Neural progenitor cell (in vitro differentiated cells): ENCODE results near the gene PIK3R4. TPM values are rescaled to one million over a fixed set of nuclear protein-coding genes. Genes with fewer than 3 reads are reported as not detected.

Experiments used
- DNase-seq: peaks from one replicate; pipeline ENCODE4 v3.0.0-alpha.2; 2016; ENCODE audit warnings: low spot score
- H2AFZ ChIP-seq: fragments of 200-600 bp; sonication (generic); replicated peaks from 2 replicates; pipeline ENCODE4 v1.6.1; 2016; ENCODE audit warnings: antibody characterized with exemption
- H3F3A ChIP-seq: fragments of 200-600 bp; sonication (generic); 2 replicates; pipeline ENCODE4 v1.6.1; 2016; ENCODE audit warnings: antibody characterized with exemption, low read depth
- H3K27ac ChIP-seq: fragments of 200-600 bp; sonication (generic); 2 replicates; pipeline ENCODE4 v1.5.1; 2016; ENCODE audit warnings: mild to moderate bottlenecking
- H3K27me3 ChIP-seq: fragments of 200-600 bp; sonication (generic); 2 replicates; pipeline ENCODE4 v1.6.1; 2016; ENCODE audit warnings: mild to moderate bottlenecking, moderate library complexity
- H3K36me3 ChIP-seq: fragments of 200-600 bp; sonication (generic); 2 replicates; pipeline ENCODE4 v1.5.1; 2016
- H3K4me1 ChIP-seq: fragments of 200-600 bp; sonication (generic); 2 replicates; pipeline ENCODE4 v1.6.1; 2016; ENCODE audit warnings: mixed run types
- H3K4me2 ChIP-seq: fragments of 200-600 bp; sonication (generic); 2 replicates; pipeline ENCODE4 v1.6.1; 2016
- H3K4me3 ChIP-seq: fragments of 200-600 bp; sonication (generic); 2 replicates; pipeline ENCODE4 v1.5.1; 2016
- H3K79me2 ChIP-seq: fragments of 200-600 bp; sonication (generic); 2 replicates; pipeline ENCODE4 v1.6.1; 2016; ENCODE audit warnings: low read depth
- H3K9ac ChIP-seq: fragments of 200-600 bp; sonication (generic); 2 replicates; pipeline ENCODE4 v1.6.1; 2016
- H3K9me3 ChIP-seq: fragments of 200-600 bp; sonication (generic); 2 replicates; pipeline ENCODE4 v1.5.1; 2016; ENCODE audit warnings: low read depth
- H4K20me1 ChIP-seq: fragments of 200-600 bp; sonication (generic); 2 replicates; pipeline ENCODE4 v1.6.1; 2016; ENCODE audit warnings: low read depth
- H3K27ac Mint-ChIP-seq: 3 replicates; pipeline ENCODE4 v1.8.0; 2021; ENCODE audit warnings: mixed read lengths
- H3K27me3 Mint-ChIP-seq: 2 replicates; pipeline ENCODE4 v1.8.0; 2022; ENCODE audit warnings: low read depth, mild to moderate bottlenecking, inconsistent platforms, moderate library complexity, mixed read lengths; ENCODE audit not compliant: insufficient read depth
- H3K36me3 Mint-ChIP-seq: 3 replicates; pipeline ENCODE4 v1.8.0; 2021; ENCODE audit warnings: mixed read lengths
- H3K4me1 Mint-ChIP-seq: 3 replicates; pipeline ENCODE4 v1.8.0; 2021; ENCODE audit warnings: mixed read lengths
- H3K4me3 Mint-ChIP-seq: 3 replicates; pipeline ENCODE4 v1.8.0; 2021; ENCODE audit warnings: mild to moderate bottlenecking, moderate library complexity, mixed read lengths
- H3K9me3 Mint-ChIP-seq: 3 replicates; pipeline ENCODE4 v1.8.0; 2020; ENCODE audit warnings: mixed read lengths
- EZH2 ChIP-seq: fragments of 200-600 bp; sonication (generic); IDR thresholded peaks from 2 replicates; pipeline ENCODE4 v1.6.1; 2017; ENCODE audit warnings: antibody characterized with exemption, mild to moderate bottlenecking, moderate library complexity
- EZH2phosphoT487 ChIP-seq: fragments of 200-600 bp; sonication (generic); IDR thresholded peaks from 2 replicates; pipeline ENCODE4 v1.6.1; 2017; ENCODE audit warnings: antibody characterized with exemption
- total RNA-seq: library from RNA; depleted of rRNA; stranded (reverse); fragments of >200 nt; gene quantifications from 2 replicates; pipeline ENCODE4 v1.2.3, GENCODE V29; 2015; ENCODE audit warnings: low replicate concordance
- TF ChIP-seq, protein P1 (sequence below): fragments of 200-600 bp; sonication (generic); IDR thresholded peaks from 2 replicates; pipeline ENCODE4 v1.5.1; 2017; ENCODE audit warnings: antibody characterized with exemption, mild to moderate bottlenecking

The PIK3R4 gene
- total RNA-seq, 1 donor from 2014 or later: 65.8 TPM

DNA sequence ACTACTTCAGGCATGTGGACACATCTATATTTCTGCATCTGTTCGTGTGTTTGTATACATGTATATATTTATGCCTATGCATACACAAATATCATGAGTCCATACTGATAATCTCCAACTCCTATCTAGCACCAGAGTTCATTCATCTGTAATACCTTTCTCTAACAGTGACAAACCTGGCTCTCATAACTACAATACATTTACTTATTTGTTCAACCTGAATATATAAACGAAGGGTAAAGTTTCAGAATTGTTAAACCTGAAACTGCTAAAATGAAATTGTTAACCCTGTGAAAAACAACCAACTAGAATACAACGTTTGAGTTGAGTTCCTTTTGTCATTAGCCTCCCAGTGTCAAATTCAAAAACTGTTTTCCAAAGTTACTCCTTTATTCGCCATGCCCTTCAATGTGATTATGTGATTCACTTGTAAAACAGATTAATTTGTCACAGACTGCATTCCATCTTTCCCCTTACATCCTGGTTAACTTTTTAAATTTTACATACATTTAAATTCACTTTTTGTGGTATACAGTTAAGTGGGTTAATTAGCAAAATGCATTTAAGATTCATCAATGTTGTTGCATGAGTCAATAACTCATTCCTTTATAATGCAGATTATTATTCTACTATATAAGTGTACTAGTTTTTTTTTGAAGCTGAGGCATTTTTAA, 58.5 kb downstream of the PIK3R4 start:
- Histone ChIP-seq H4K20me1 (peaks cover 3% of the 10 kb centered on the region), H3K79me2 (no peaks in the 10 kb centered on the region), H3F3A (no peaks in the 10 kb centered on the region), H3K4me1 (peaks cover 9% of the 10 kb centered on the region), H3K27ac (no peak overlapping the region), H3K9ac (no peak overlapping the region), H3K36me3 (peaks cover 4% of the 10 kb centered on the region), H2AFZ (no peak overlapping the region), H3K4me3 (no peak overlapping the region), H3K9me3 (no peaks in the 10 kb centered on the region), H3K27me3 (no peaks in the 10 kb centered on the region), H3K4me2 (no peak overlapping the region)
- Mint-ChIP-seq H3K4me1 (no peaks in the 10 kb centered on the region), H3K4me3 (no peak overlapping the region), H3K36me3 (peaks cover 13% of the 10 kb centered on the region), H3K27ac (no peak overlapping the region), H3K9me3 (no peaks in the 10 kb centered on the region), H3K27me3 (no peaks in the 10 kb centered on the region)
- TF ChIP-seq, protein P1, sequence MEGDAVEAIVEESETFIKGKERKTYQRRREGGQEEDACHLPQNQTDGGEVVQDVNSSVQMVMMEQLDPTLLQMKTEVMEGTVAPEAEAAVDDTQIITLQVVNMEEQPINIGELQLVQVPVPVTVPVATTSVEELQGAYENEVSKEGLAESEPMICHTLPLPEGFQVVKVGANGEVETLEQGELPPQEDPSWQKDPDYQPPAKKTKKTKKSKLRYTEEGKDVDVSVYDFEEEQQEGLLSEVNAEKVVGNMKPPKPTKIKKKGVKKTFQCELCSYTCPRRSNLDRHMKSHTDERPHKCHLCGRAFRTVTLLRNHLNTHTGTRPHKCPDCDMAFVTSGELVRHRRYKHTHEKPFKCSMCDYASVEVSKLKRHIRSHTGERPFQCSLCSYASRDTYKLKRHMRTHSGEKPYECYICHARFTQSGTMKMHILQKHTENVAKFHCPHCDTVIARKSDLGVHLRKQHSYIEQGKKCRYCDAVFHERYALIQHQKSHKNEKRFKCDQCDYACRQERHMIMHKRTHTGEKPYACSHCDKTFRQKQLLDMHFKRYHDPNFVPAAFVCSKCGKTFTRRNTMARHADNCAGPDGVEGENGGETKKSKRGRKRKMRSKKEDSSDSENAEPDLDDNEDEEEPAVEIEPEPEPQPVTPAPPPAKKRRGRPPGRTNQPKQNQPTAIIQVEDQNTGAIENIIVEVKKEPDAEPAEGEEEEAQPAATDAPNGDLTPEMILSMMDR: no peak
- TF ChIP-seq EZH2 (no peak), EZH2phosphoT487 (no peak)
- no peak for DNase-seq

DNA sequence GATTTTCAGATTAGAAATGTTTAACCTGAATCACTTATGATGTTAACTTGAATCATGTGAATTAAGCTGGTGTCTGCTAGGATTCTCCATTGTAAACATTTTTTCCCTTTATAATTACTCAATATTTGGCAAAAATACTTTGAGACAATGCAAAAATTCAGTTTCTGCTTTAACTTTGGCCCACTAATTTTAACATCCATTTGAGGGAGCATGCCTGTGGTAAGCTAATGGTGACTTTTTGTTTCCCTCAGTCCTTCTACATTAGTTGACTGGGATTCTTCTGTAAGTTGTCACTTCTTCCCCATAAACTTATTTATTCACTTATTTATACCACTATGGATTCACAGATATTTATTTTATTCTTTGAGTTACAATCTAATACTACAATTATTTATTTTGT, 59.3 kb downstream of the PIK3R4 start:
- no peaks in the 10 kb centered on the region for H3K9me3 Mint-ChIP-seq
- H3K79me2 ChIP-seq: no peaks in the 10 kb centered on the region
- peaks cover 18% of the 10 kb centered on the region for H3K36me3 Mint-ChIP-seq
- H3K4me1 ChIP-seq: peaks cover 9% of the 10 kb centered on the region
- H3F3A ChIP-seq: no peaks in the 10 kb centered on the region
- no peaks in the 10 kb centered on the region for H3K27me3 ChIP-seq
- no peak overlapping the region for H2AFZ ChIP-seq
- peaks cover 4% of the 10 kb centered on the region for H3K36me3 ChIP-seq
- H4K20me1 ChIP-seq: peaks cover 3% of the 10 kb centered on the region
- no peak overlapping the region for H3K9ac ChIP-seq
- no peak overlapping the region for H3K27ac ChIP-seq
- H3K27ac Mint-ChIP-seq: no peak overlapping the region
- no peak for DNase-seq
- no peak overlapping the region for H3K4me3 ChIP-seq
- no peak overlapping the region for H3K4me3 Mint-ChIP-seq
- no peaks in the 10 kb centered on the region for H3K9me3 ChIP-seq
- TF ChIP-seq, protein P1: no peak
- TF ChIP-seq EZH2: no peak
- no peak for TF ChIP-seq EZH2phosphoT487
- H3K27me3 Mint-ChIP-seq: no peaks in the 10 kb centered on the region
- no peaks in the 10 kb centered on the region for H3K4me1 Mint-ChIP-seq
- H3K4me2 ChIP-seq: no peak overlapping the region

DNA sequence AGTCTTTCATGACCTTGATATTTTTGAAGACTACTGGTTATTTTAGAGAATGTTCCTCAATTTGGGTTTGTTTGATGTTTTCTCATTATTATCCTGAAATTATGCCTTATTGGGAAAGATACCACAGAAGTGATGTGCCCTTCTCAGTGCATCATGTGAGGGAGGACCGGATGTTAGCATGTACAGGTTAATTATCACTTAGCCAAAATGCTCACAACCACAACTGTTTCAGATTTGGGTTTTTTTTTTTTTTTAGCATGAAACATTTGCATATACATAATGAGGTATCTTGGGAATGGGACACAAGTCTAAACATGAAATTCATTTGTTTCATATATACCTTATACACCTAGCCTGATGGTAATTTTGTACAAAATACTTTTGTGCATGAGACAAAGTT, 59.8 kb downstream of the PIK3R4 start:
- peaks cover 18% of the 10 kb centered on the region for H3K36me3 Mint-ChIP-seq
- no peak overlapping the region for H3K27ac Mint-ChIP-seq
- no peaks in the 10 kb centered on the region for H3K79me2 ChIP-seq
- no peaks in the 10 kb centered on the region for H3K9me3 Mint-ChIP-seq
- no peaks in the 10 kb centered on the region for H3K9me3 ChIP-seq
- H3K4me1 ChIP-seq: peaks cover 9% of the 10 kb centered on the region
- H3K27me3 ChIP-seq: no peaks in the 10 kb centered on the region
- H4K20me1 ChIP-seq: peaks cover 3% of the 10 kb centered on the region
- DNase-seq: no peak
- no peak overlapping the region for H3K4me3 ChIP-seq
- no peak overlapping the region for H3K4me2 ChIP-seq
- H3K4me3 Mint-ChIP-seq: no peak overlapping the region
- no peak overlapping the region for H3K27ac ChIP-seq
- H3F3A ChIP-seq: no peaks in the 10 kb centered on the region
- H3K4me1 Mint-ChIP-seq: no peaks in the 10 kb centered on the region
- no peak for TF ChIP-seq EZH2phosphoT487
- TF ChIP-seq EZH2: no peak
- TF ChIP-seq, protein P1: no peak
- H3K36me3 ChIP-seq: peaks cover 4% of the 10 kb centered on the region
- no peak overlapping the region for H2AFZ ChIP-seq
- H3K9ac ChIP-seq: no peak overlapping the region
- H3K27me3 Mint-ChIP-seq: no peaks in the 10 kb centered on the region
